ENCODE results near the gene PRELID3B.

PRELID3B gene

DNA sequence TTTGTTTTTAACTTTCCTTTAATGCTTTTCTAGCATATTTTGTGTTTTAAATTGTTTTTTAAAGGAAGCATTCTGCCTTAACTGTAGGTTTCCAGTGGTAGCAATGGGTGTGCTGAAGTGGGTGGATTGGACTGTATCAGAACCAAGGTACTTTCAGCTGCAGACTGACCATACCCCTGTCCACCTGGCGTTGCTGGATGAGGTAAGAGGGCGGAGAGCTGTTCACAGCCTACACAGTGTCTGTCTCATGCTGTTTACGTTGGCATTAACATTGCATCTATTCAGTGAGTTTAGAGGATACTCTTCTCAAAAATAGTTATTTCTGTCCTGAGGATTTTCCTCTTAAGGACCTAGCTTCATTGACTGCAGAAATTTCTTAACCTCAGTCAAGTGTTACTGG, 49.7 kb downstream of the PRELID3B start:
- no peak for DNase-seq

DNA sequence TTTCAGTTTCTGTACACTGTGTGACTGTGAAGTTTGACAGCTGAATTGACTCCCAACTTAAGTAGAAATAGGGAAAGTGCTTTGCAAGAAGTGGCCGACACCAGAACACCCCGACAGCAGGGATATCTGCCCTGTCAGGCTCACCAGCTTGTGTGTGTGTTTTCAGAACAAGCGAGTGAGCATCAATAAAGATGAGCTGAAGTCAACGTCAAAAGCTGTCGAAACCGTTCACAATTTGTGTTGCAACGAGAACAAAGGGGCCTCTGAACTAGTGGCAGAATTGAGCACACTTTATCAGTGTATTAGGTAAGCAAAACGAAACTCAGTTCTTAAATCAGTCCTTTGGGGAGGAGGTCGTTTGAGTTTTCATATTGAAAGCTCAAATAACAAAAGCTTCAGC, 50.9 kb downstream of the PRELID3B start:
- no peak for DNase-seq

DNA sequence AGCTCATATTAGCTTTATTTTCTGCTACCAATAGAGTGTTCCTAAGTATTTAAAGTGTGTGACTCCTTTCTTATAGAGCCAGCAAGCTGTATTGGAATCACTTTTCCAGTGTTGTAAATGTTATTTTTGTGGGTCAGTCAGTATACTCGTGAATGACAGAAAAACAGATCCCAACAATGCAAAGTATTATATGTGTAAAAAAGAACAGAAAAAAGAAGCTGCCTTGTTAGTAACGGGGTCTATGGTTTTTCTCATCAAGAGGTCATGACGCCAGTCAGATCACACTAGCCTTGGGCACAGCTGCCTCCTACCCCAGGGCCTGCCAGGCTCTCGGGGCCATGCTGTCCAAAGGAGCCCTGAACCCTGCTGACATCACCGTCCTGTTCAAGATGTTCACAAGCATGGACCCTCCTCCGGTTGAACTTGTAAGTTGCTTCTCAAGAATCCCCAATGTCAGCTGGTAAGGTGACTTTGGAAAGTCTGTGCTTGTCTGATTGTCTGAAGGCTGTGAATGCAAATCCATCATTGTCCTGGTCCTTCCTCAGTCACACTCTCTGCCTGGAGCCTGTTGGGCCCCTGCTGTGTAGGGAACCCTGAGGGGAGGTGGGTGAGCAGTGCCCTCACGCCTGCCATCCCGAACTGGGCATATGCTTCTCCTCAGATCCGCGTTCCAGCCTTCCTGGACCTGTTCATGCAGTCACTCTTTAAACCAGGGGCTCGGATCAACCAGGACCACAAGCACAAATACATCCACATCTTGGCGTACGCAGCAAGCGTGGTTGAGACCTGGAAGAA, 51.7 kb downstream of the PRELID3B start:
- no peak for DNase-seq

DNA sequence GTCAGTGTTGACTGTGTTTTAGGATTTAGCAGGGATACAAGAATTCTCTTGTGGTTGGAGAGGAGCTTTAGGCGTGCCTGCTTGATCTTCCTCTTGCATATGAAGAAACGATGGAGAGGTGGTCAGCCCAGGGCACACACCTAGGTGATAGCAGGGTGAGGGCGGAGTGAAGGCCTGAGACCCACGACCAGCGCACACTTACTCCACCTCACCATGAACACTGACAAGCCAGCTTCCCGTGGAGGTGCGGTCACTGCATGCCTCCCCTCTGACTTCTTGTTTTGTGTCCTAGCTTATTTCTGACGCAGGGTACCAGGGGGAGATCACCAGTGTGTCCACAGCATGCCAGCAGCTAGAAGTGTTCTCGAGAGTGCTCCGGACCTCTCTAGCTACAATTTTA, 53.4 kb downstream of the PRELID3B start:
- no peak for DNase-seq

DNA sequence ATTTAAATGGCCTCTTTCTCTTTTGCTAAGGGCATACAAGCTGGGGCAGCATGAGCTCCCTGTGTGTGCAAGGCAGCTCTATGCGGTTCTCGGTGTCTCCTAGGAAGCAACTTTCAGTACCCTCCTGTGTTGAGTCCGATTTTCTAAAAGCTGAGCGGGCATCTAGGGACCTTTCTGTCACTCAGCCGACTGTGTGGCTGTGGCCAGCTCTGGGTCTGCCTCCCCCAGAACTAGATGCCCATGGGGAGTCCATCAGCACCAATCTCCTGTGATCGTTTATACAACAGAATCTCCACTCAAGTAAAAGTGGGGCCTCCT, 54.1 kb downstream of the PRELID3B start:
- no peak for DNase-seq

DNA sequence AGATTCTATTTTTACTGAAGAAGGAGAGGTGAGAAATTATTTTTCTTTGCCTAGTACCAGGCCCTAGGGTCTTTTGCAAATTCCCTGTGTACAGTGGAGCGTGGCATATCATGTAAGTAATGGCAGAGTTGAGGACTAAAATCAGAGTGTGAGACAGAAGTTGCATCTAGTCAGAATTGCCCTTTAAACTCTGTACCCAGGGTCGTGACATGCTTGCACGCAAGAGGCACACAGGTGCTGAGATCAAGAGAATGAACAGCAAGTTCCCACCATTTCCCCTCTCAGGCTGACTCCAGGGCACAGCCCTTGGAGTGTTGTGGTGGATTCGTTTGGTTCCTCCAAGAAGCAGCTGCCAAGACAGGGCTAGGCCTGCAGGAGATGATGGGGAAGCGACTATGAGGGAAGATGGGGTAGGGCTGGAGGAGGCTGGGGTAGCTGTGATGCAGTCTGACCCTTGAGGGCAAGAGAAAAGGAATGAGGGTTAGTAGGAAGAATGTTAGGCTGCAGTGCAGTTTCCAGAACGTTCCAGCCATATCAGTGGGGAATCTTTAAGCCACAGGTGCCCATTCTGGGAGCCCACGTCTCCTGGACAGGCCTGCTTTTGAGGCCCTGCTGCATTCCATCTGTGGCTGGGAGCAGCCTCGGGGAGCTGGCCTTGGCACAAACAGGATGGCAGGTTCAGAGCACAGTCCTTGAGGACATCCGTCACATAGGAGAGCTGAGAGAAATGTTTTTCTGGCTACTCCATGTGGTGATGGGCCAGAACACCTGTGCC, 54.6 kb downstream of the PRELID3B start:
- DNase-seq, result no peak

DNA sequence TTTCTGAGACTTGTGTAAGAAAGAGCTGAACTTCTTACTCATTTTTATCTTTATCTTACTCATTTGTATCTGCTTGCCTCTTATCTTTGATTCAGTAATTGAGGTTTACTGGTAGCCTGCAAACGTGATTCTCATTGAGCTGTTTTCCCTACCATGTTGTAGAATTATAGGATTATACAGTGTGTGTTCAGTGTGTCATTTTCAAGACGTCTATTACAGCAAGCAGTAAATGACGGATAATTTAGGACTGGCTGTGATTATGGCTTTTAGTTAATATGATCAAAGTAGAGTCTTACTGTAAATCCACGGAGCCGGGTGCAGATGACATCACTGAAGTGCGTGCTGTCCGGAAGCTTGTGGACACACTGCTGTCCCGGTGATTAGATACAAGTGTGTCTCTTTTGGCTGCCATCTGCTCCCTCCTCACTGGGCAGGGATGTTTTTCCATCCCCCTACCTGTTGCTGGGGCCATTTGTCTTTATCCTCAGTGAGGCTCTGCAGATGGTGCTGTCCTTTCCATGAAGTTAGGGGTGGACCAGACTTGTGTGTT, 55.5 kb downstream of the PRELID3B start:
- DNase-seq, result no peak

DNA sequence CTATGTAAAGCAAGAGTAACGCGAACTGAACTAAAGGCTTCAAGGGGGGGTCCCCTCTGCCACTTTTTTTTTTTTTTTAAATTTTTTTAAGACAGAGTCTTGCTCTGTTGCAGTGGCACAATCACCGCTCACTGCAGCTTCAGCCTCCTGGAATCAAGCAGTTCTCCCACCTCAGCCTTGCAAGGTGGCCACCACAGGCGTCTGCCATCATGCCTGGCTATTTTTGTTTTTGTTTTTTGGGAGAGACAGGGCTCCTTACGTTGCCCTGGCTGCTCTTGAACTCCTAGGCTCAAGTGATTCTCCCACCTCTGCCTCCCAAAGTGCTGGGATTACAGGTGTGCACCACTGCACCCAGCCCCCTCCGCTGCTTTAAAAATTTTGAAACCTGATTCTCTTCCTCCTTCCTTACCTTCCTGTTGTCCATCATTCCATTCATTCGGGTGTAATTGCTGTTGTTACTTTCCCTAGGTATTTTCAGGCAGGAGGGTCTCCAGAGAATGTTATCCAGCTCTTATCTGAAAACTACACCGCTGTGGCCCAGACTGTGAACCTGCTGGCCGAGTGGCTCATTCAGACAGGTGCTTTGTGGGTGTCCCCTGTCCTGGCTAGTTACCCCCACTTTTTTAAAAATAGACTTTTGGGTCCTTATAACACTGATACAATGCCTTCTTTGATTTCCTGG, 56.2 kb downstream of the PRELID3B start:
- DNase-seq, result no peak

DNA sequence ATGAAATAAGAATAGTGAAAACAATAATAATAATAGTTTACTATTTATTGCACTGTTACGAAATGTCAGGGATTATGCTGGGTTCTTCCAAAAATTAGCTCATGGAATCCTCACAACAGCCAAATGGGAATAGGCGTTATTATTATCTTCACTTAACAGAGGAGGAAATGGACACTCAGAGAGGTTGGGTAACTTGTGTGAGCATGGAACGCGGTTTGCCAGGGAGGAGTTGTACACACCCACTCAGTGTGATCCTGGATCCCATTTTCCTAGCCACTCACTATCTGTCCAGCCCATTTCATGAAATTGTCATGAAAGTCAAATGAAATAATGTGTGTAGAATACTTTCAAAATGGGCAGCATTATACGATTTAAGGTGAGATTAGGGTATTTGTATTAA, 56.9 kb downstream of the PRELID3B start:
- no peak for DNase-seq

DNA sequence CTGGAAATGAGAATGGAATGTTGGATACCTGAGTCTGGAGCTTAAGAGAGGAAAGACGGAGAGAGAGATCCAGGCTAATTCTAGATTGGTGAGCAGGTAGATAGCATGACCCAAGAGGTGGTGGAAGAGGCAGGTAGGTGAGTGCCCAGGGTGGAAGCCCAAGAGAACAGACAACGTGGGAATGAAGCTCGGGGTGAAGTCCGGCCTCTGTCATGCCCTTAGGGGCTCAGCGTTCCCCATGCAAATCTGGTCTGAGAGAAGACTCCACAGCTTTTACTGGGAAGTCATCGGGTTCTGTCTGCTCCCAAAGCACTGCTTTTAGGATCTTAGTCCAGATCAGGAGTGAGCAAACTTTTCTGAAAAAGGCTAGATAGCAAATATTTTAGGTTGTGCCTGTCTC, 57.9 kb downstream of the PRELID3B start:
- DNase-seq, result no peak

All from activated CD4-positive, CD25-positive, alpha-beta regulatory T cell (primary cell).